Raji (cell line): ENCODE data around the gene CLASP1.
A peak's percentile ranks its signal among the peaks of the same experiment; 100 is the strongest.

Source experiments
- POLR2A ChIP-seq: IDR thresholded peaks from 2 replicates; pipeline ENCODE4 v1.6.1; 2011; ENCODE audit warnings: low read depth, low read length, control low read depth; ENCODE audit not compliant: insufficient read depth

Gene CLASP1

DNA sequence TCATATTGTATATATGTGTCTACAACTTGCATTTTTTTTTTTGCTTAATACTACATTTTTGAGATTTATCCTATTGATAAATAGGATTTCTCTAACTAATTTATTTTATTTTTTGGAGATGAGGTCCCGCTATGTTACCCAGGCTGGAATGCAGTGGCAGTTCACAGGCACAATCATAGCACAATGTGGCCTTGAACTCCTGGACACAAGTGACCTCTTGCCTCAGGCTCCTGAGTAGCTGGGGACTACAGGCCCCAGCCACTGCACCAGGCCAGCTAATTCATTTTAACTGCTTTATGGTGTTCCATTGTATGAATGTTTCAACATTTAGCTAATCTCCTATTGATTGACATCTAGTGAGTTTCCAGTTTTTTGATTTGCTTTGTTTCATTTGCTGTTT lies 16.8 kb upstream of the CLASP1 start:
- no peak for TF ChIP-seq POLR2A

DNA sequence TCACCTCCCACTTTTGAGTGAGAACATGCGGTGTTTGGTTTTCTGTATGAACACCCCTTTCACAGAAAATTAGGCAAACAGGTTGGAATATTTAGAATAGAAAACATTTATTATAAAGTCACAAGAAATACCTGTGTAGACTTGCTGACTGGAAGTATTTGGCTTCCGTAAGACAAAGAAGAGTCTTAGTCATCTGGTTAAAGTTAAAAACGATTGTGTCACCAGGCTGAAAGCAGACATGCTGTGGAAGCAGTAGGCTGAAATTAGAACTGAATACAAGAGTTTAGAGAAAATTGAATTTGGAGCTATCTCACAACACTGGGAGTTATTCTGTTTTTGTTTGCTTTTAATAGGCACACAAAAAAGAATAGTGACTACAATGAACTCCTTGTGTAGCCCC lies 16.2 kb upstream of the CLASP1 start:
- TF ChIP-seq POLR2A: no peak

DNA sequence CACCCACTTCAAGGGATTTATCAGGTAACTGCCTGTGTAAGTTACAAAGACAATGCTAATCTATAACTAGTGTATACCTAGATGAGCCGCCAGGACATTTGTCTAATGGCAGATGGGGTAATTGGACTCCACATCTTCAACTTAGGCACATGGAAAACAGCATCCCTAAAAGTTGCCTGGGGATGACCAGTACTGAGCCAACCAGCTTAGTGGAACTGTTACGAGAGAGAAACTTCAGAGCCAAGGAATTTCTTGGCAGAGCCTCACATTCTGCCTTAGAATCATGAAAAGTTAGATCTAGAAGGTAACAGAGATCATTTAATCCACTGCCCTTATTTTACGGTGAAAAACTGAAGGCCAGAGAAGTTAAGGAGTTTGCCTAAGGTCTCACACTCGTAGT lies 15.5 kb upstream of the CLASP1 start:
- TF ChIP-seq POLR2A: no peak

DNA sequence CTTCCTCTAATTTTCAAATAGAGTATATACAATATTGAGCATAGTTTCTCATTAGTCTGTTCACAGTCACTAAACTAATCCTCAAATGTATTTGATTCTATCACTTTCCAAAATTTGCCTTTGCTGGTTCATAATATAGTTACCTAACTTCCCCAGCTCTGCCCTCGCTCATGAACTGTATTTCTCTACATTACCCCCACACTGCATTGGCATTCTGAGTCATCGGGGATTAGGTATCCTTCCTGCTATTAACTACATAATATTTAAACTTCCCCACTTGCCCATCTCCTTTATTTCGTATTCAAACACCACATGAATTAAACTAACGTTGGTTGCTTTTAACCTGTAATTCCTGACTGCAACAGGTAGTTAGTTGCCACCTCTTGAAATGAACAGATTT lies 14.8 kb upstream of the CLASP1 start:
- no peak for TF ChIP-seq POLR2A

- no peak for TF ChIP-seq POLR2A
Observed at GRCh38 chr2:121663434-121663833, 14.2 kb upstream of the CLASP1 start.

DNA sequence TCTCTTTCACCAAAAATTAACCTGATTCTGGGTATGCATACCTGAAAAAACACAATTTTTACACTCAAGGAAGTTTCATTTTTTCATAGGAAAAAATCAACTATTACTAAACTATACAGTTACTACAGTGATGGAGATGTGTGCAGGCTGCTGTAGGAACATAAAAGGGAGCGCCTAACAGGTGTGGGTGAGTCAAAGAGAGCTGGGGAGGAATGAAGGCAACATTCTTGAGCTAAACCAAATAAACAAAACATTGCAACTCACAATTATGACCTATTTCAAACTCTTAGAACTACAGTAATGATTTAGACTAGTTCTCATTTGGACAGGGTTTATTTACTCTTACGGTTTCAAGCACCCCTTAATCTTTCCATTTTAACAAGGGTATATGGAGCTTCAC lies 13.4 kb upstream of the CLASP1 start:
- TF ChIP-seq POLR2A: no peak

GRCh38 chr2:121659933-121660332 lies 10.7 kb upstream of the CLASP1 start:
- TF ChIP-seq POLR2A: no peak

GRCh38 chr2:121653035-121653434 lies 3.8 kb upstream of the CLASP1 start:
- no peak for TF ChIP-seq POLR2A

GRCh38 chr2:121650315-121650930 lies 1.2 kb upstream of the CLASP1 start:
- no peak for TF ChIP-seq POLR2A

GRCh38 chr2:121649596-121650314 lies 493 bp upstream of the CLASP1 start:
- peak; percentile 71 for TF ChIP-seq POLR2A

GRCh38 chr2:121648206-121649148 lies 785 bp downstream of the CLASP1 start:
- no peak for TF ChIP-seq POLR2A

- TF ChIP-seq POLR2A: no peak
Observed at GRCh38 chr2:121647396-121647795, 1.9 kb downstream of the CLASP1 start.

GRCh38 chr2:121644715-121645114 lies 4.5 kb downstream of the CLASP1 start:
- TF ChIP-seq POLR2A: no peak

DNA sequence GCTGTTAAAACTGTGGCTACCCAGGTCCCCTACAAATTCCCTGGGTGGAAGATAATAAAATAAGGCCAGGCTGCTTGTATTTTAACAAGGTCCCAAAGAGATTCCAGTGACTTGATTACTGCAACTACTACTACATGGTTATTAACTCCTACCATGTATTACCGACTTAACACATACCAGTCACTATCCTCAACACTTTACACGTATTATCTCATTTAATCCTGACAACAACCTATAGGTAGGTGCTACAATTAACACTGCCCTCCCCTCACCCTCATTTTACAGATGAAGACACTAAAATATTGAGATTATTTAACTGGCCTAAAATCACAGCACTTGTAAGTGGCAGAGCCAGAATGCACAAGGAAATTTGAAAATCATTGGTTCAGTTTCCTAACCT lies 5.4 kb downstream of the CLASP1 start:
- no peak for TF ChIP-seq POLR2A

DNA sequence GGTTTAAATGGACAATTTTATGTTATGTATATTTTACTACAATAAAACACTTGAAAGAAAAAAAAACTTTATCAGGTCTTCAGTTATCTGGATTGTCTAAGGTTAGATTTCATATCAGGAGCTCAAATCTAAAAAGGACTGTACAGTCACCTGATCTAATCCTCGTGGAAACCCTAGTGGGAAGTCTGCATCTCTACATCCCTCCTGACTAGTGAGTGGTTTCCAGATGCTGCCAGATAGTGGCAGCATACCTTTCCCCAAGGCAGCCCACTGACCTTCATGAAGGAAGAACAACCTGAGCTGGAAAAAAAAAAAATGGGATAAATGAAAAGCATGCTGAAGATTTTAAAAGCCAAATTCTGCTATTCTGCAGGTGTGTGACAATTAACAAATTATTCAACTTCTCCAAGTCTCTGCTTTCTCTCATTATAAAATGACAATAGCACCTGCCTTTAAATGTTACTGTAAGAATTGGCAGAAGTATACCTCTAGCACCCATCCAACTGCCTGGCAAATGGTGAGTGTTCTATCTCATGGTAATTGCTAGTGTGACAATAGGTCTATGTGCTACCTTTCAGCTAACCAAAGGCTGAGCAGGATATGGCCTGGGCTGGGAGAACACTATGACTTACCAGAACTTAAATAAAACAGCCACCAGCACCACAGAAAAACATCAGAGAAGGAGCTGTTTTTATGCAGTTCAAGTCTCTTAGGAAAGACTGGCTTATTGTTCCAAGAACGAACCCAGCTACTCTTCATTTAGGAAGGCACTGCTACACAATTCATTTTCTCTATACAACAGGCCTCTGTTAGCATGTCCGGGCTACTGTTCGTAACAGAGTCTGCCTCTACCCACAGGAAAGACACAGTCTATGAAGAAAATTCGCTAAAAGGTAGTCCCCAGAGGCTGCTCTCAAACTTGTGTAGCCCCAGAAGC lies 8.6 kb downstream of the CLASP1 start:
- no peak for TF ChIP-seq POLR2A
